Measurements from ENCODE around the gene MIGA2.

GRCh38 chr9:129081388-129081904 lies 45.0 kb downstream of the MIGA2 start:
- no peak for TF ChIP-seq CTCF (IDR thresholded peaks at IDR 0.05)
- no peak for TF ChIP-seq EZH2 (IDR thresholded peaks at IDR 0.05)
- TF ChIP-seq EZH2phosphoT487 (IDR thresholded peaks at IDR 0.05) = no peak
